H1 (cell line): Measurements from ENCODE around the gene DMRTC1B. TPM values are rescaled to one million over a fixed set of nuclear protein-coding genes. Genes with fewer than 3 reads are reported as not detected.
"Not testable (repeated sequence)": the region's sequence is repeated elsewhere in the genome, so short reads cannot be mapped to it uniquely, and the experiment has no call there.

Experiments used
- CTCF ChIA-PET: fragments of 300-600 bp; sonication (Branson Sonifier 250); formaldehyde crosslinking; loops from one replicate; lab custom pipeline; 2021; ENCODE audit not compliant: partially characterized antibody; lab: Charles Lee
- POLR2A ChIA-PET: fragments of 300-600 bp; sonication (Branson Sonifier 250); formaldehyde crosslinking; loops from one replicate; lab custom pipeline; 2021; ENCODE audit warnings: inconsistent platforms; ENCODE audit not compliant: partially characterized antibody; lab: Charles Lee
- DNase-seq, 2 experiments: peaks; one replicate each; pipeline versions ENCODE4 v3.0.0 to v3.0.0-alpha.2; 2010 to 2022; ENCODE audit warnings: low spot score in 2 of 2, low read depth in 1 of 2, mixed read lengths in 1 of 2
- FAIRE-seq: peaks from 2 replicates; lab custom pipeline; 2011; peaks lifted over from hg19 to GRCh38; lab: Jason Lieb, UNC
- H2AFZ ChIP-seq: 2 replicates; pipeline ENCODE4 v1.8.1; 2012; ENCODE audit warnings: low read length, inconsistent platforms
- H2AK5ac ChIP-seq: 2 replicates; pipeline ENCODE4 v1.6.1; 2013; ENCODE audit warnings: low read depth, low read length
- H2BK120ac ChIP-seq: replicated peaks from 2 replicates; pipeline ENCODE3; 2013; ENCODE audit warnings: low read depth, low read length, inconsistent platforms
- H2BK12ac ChIP-seq: 2 replicates; pipeline ENCODE4 v1.6.1; 2013; ENCODE audit warnings: low read depth, low read length
- H2BK15ac ChIP-seq: 2 replicates; pipeline ENCODE4 v1.6.1; 2013; ENCODE audit warnings: low read length
- H2BK20ac ChIP-seq: 2 replicates; pipeline ENCODE4 v1.6.1; 2013; ENCODE audit warnings: low read length
- H2BK5ac ChIP-seq: 2 replicates; pipeline ENCODE4 v1.6.1; 2013; ENCODE audit warnings: low read depth, low read length
- H3K14ac ChIP-seq: 2 replicates; pipeline ENCODE4 v1.6.1; 2013; ENCODE audit warnings: inconsistent platforms; ENCODE audit not compliant: insufficient read length
- H3K18ac ChIP-seq: 2 replicates; pipeline ENCODE4 v1.6.1; 2013; ENCODE audit warnings: low read length; ENCODE audit errors: extremely low read depth
- H3K23ac ChIP-seq: 2 replicates; pipeline ENCODE4 v1.6.1; 2013; ENCODE audit warnings: inconsistent platforms; ENCODE audit not compliant: insufficient read length
- H3K23me2 ChIP-seq: 2 replicates; pipeline ENCODE4 v1.6.1; 2013; ENCODE audit warnings: low read depth, low read length
- H3K27ac ChIP-seq: 2 replicates; pipeline ENCODE4 v1.6.1; 2011; ENCODE audit warnings: low read depth, low read length, inconsistent platforms
- H3K27me3 ChIP-seq, 4 experiments: replicated peaks in 1 of 4; 1 replicate in 1 of 4; 2 replicates in 3 of 4; pipeline versions ENCODE4 v1.6.1 to v1.8.1; 2011 to 2013; ENCODE audit warnings: low read length in 3 of 4, mild to moderate bottlenecking in 3 of 4, inconsistent platforms in 2 of 4, mixed read lengths in 2 of 4, moderate library complexity in 1 of 4; ENCODE audit not compliant: control insufficient read depth in 3 of 4, insufficient read depth in 3 of 4; ENCODE audit errors: extremely low read depth in 1 of 4
- H3K36me3 ChIP-seq, 4 experiments: 2 replicates each; pipeline versions ENCODE4 v1.6.1 to v1.8.1; 2011 to 2013; ENCODE audit warnings: mild to moderate bottlenecking in 4 of 4, low read length in 3 of 4, moderate library complexity in 2 of 4, control low read depth in 1 of 4, inconsistent platforms in 1 of 4; ENCODE audit not compliant: insufficient read depth in 4 of 4, control insufficient read depth in 2 of 4
- H3K4ac ChIP-seq: replicated peaks from 2 replicates; pipeline ENCODE3; 2013; ENCODE audit warnings: low read length, low read depth, mixed read lengths, inconsistent platforms; ENCODE audit not compliant: insufficient read length
- H3K4me1 ChIP-seq, 4 experiments: replicated peaks in 1 of 4; 1 replicate in 1 of 4; 2 replicates in 3 of 4; pipeline versions ENCODE4 v1.6.1 to v1.8.1; 2011 to 2013; ENCODE audit warnings: low read length in 3 of 4, inconsistent platforms in 2 of 4, mixed read lengths in 1 of 4; ENCODE audit not compliant: insufficient read depth in 4 of 4, control insufficient read depth in 3 of 4
- H3K4me2 ChIP-seq, 2 experiments: 2 replicates each; pipeline versions ENCODE4 v1.6.1 to v1.8.1; 2011 to 2013; ENCODE audit warnings: low read depth in 2 of 2, low read length in 2 of 2, control low read depth in 1 of 2, inconsistent platforms in 1 of 2, mild to moderate bottlenecking in 1 of 2; ENCODE audit not compliant: insufficient read depth in 1 of 2
- H3K4me3 ChIP-seq, 4 experiments: fragments of 200-600, 300-600 bp in 1 of 4; sonication (generic), shearing (Covaris generic), sonication (Bioruptor Twin) in 1 of 4; 2 replicates each; pipeline versions ENCODE4 v1.5.1 to v1.8.1; 2011 to 2016; ENCODE audit warnings: low read length in 4 of 4, low read depth in 3 of 4, control low read depth in 2 of 4, inconsistent platforms in 2 of 4, mild to moderate bottlenecking in 2 of 4, mixed read lengths in 1 of 4, moderate library complexity in 1 of 4; ENCODE audit not compliant: insufficient read depth in 2 of 4; ENCODE audit errors: extremely low read depth in 1 of 4
- H3K56ac ChIP-seq: replicated peaks from 2 replicates; pipeline ENCODE3; 2013; ENCODE audit warnings: low read depth, mild to moderate bottlenecking, mixed read lengths, low read length, inconsistent platforms; ENCODE audit not compliant: insufficient read length
- H3K79me1 ChIP-seq: 2 replicates; pipeline ENCODE4 v1.6.1; 2013; ENCODE audit warnings: low read depth, low read length, control low read depth
- H3K79me2 ChIP-seq, 2 experiments: 2 replicates each; pipeline versions ENCODE4 v1.6.1 to v1.8.1; 2012 to 2013; ENCODE audit warnings: low read length in 2 of 2, mild to moderate bottlenecking in 2 of 2, inconsistent platforms in 1 of 2; ENCODE audit not compliant: insufficient read depth in 2 of 2, control insufficient read depth in 1 of 2
- H3K9ac ChIP-seq, 4 experiments: replicated peaks in 1 of 4; 1 replicate in 1 of 4; 2 replicates in 3 of 4; pipeline versions ENCODE4 v1.6.1 to v1.8.1; 2011 to 2013; ENCODE audit warnings: low read depth in 3 of 4, low read length in 3 of 4, control low read depth in 2 of 4, mild to moderate bottlenecking in 2 of 4, moderate library complexity in 2 of 4, inconsistent platforms in 1 of 4; ENCODE audit errors: extremely low read depth in 1 of 4
- H3K9me3 ChIP-seq, 2 experiments: 2 replicates each; pipeline versions ENCODE4 v1.6.1 to v1.8.1; 2012 to 2013; ENCODE audit warnings: mild to moderate bottlenecking in 2 of 2, moderate library complexity in 2 of 2, control low read depth in 1 of 2, inconsistent platforms in 1 of 2, low read depth in 1 of 2, low read length in 1 of 2, mixed read lengths in 1 of 2; ENCODE audit not compliant: insufficient read depth in 2 of 2
- H4K20me1 ChIP-seq, 2 experiments: replicated peaks in 1 of 2; 2 replicates each; pipeline versions ENCODE3 to v1.8.1; 2011 to 2013; ENCODE audit warnings: inconsistent platforms in 2 of 2, low read length in 2 of 2, mild to moderate bottlenecking in 1 of 2; ENCODE audit not compliant: insufficient read depth in 2 of 2, control insufficient read depth in 1 of 2
- H4K5ac ChIP-seq: 2 replicates; pipeline ENCODE4 v1.6.1; 2013; ENCODE audit warnings: low read length, low read depth, mixed read lengths, inconsistent platforms; ENCODE audit not compliant: insufficient read length
- H4K8ac ChIP-seq: 2 replicates; pipeline ENCODE4 v1.8.0; 2013; ENCODE audit warnings: mild to moderate bottlenecking, moderate library complexity, low read length, inconsistent platforms; ENCODE audit not compliant: insufficient read depth; ENCODE audit errors: extremely low read depth
- H4K91ac ChIP-seq: replicated peaks from 2 replicates; pipeline ENCODE3; 2013; ENCODE audit warnings: low read length, mixed read lengths, inconsistent platforms; ENCODE audit not compliant: insufficient read length
- WGBS, 2 experiments: shearing (Covaris generic) in 1 of 2; methylation state at CpG; one replicate each; pipeline versions ENCODE4 v1.1.6 to v1.1.7; 2013 to 2015; ENCODE audit warnings: low lambda C conversion rate in 2 of 2, mixed read lengths in 2 of 2, inconsistent platforms in 1 of 2, low coverage in 1 of 2, missing lambda C conversion rate in 1 of 2; ENCODE audit not compliant: insufficient replicate concordance in 2 of 2, insufficient coverage in 1 of 2, insufficient read length in 1 of 2; ENCODE audit errors: extremely low coverage in 1 of 2, missing lambda C conversion rate in 1 of 2; 5-methylcytosine and 5-hydroxymethylcytosine counted together
- polyA plus RNA-seq, 7 experiments: library from polyadenylated mRNA; depleted of rRNA in 3 of 7; stranded (reverse) in 5 of 7; unstranded in 2 of 7; fragments of >200 nt in 5 of 7; fragments of 200-250 nt in 2 of 7; gene quantifications; 1 replicate in 5 of 7; 2 replicates in 1 of 7; 4 replicates in 1 of 7; pipeline versions ENCODE4 v1.2.1 to v1.2.3, GENCODE V29; 2011 to 2013; ENCODE audit warnings: missing spikeins in 2 of 7, mixed read lengths in 2 of 7
- total RNA-seq: library from RNA; stranded (reverse); fragmentation: NEBNext Ultra II Directional; extraction: Animal tissue kit (Norgen Biotek cat#: 25700); gene quantifications from 2 replicates; pipeline ENCODE4 v1.2.1, GENCODE V29; 2021

Gene DMRTC1B
- total and polyA plus RNA-seq, 2 of the 8 experiments (the other 6 are each of a cell fraction or from before 2014, with no cell fraction given) = not detected

- DNase-seq, H2AFZ ChIP-seq, CTCF ChIA-PET, H2BK12ac ChIP-seq, H2BK120ac ChIP-seq, H3K4me1 ChIP-seq, H3K23ac ChIP-seq, H3K9ac ChIP-seq, H4K20me1 ChIP-seq, H3K23me2 ChIP-seq, H2BK20ac ChIP-seq, H3K4ac ChIP-seq, H3K4me3 ChIP-seq, H3K14ac ChIP-seq, H4K91ac ChIP-seq, H3K36me3 ChIP-seq, H2BK5ac ChIP-seq, FAIRE-seq, H3K4me2 ChIP-seq, H3K9me3 ChIP-seq, H2BK15ac ChIP-seq, POLR2A ChIA-PET, H3K18ac ChIP-seq, H4K8ac ChIP-seq, H3K27ac ChIP-seq, H2AK5ac ChIP-seq, H3K56ac ChIP-seq, H3K79me2 ChIP-seq, H4K5ac ChIP-seq, H3K27me3 ChIP-seq, H3K79me1 ChIP-seq: not testable (repeated sequence)
- no CpG with 5 or more reads among the region's 2 CpGs for WGBS, 2 experiments
These were observed 60.8 kb downstream of the DMRTC1B start for GRCh38 chrX:72837532-72837931.

GRCh38 chrX:72882898-72883297, 106.2 kb downstream of the DMRTC1B start:
- H3K4me3 ChIP-seq, H3K79me1 ChIP-seq, FAIRE-seq, H4K5ac ChIP-seq, H2AFZ ChIP-seq, H2BK15ac ChIP-seq, H2BK5ac ChIP-seq, H4K91ac ChIP-seq, H4K8ac ChIP-seq, DNase-seq, H2BK120ac ChIP-seq, POLR2A ChIA-PET, H3K9ac ChIP-seq, H3K36me3 ChIP-seq, H3K9me3 ChIP-seq, H3K23me2 ChIP-seq, H2BK20ac ChIP-seq, H3K4me2 ChIP-seq, H3K56ac ChIP-seq, H2AK5ac ChIP-seq, H3K23ac ChIP-seq, H3K27me3 ChIP-seq, H2BK12ac ChIP-seq, CTCF ChIA-PET, H3K18ac ChIP-seq, H4K20me1 ChIP-seq, H3K14ac ChIP-seq, H3K4ac ChIP-seq, H3K27ac ChIP-seq, H3K4me1 ChIP-seq, H3K79me2 ChIP-seq: not testable (repeated sequence)
- WGBS, 2 experiments = no CpG with 5 or more reads among the region's 2 CpGs
